Spleen (tissue), 11 donors: ENCODE results near the gene CAMTA1. TPM values are rescaled to one million over a fixed set of nuclear protein-coding genes. Genes with fewer than 3 reads are reported as not detected.

ENCODE experiments used
- DNase-seq: peaks from one replicate; pipeline ENCODE4 v3.0.0-alpha.2; 2020
- H3K27ac ChIP-seq, 8 donors: fragments of 200-600 bp; sonication (generic) in 7 of 8; 1 replicate in 4 of 8; 2 replicates in 4 of 8; pipeline versions ENCODE4 v1.5.0 to v1.8.0; 2016 to 2021; ENCODE audit warnings: inconsistent platforms in 4 of 8, mild to moderate bottlenecking in 4 of 8, moderate library complexity in 1 of 8
- H3K27me3 ChIP-seq, 7 donors: fragments of 200-600 bp; sonication (generic) in 6 of 7; replicated peaks in 1 of 7; 1 replicate in 4 of 7; 2 replicates in 3 of 7; pipeline versions ENCODE4 v1.5.0 to v1.8.0; 2016 to 2021; ENCODE audit warnings: inconsistent platforms in 3 of 7, mild to moderate bottlenecking in 1 of 7
- H3K36me3 ChIP-seq, 6 donors: fragments of 200-600 bp; sonication (generic) in 5 of 6; 1 replicate in 4 of 6; 2 replicates in 2 of 6; pipeline versions ENCODE4 v1.5.0 to v1.8.0; 2016 to 2021; ENCODE audit warnings: inconsistent platforms in 2 of 6
- H3K4me1 ChIP-seq, 6 donors: fragments of 200-600 bp; sonication (generic) in 5 of 6; 1 replicate in 3 of 6; 2 replicates in 3 of 6; pipeline versions ENCODE4 v1.5.0 to v1.8.0; 2016 to 2021; ENCODE audit warnings: inconsistent platforms in 3 of 6
- H3K4me3 ChIP-seq, 8 donors: fragments of 200-600 bp; sonication (generic) in 7 of 8; 1 replicate in 4 of 8; 2 replicates in 4 of 8; pipeline versions ENCODE4 v1.5.0 to v1.8.0; 2016 to 2021; ENCODE audit warnings: inconsistent platforms in 4 of 8, mild to moderate bottlenecking in 4 of 8, moderate library complexity in 2 of 8
- H3K9me3 ChIP-seq, 8 donors: fragments of 200-600 bp; sonication (generic) in 7 of 8; 1 replicate in 4 of 8; 2 replicates in 4 of 8; pipeline versions ENCODE4 v1.5.0 to v1.8.0; 2016 to 2021; ENCODE audit warnings: inconsistent platforms in 4 of 8
- CTCF ChIP-seq, 11 experiments: fragments of 200-600 bp in 7 of 11; fragments of 450-650 bp in 4 of 11; sonication (generic) in 4 of 11; IDR thresholded peaks in 8 of 11; conservative IDR thresholded peaks in 3 of 11; 1 replicate in 7 of 11; 2 replicates in 4 of 11; pipeline versions ENCODE4 v1.4.0 to v1.8.0; 2016 to 2021; ENCODE audit warnings: antibody characterized with exemption in 11 of 11, inconsistent platforms in 4 of 11, mild to moderate bottlenecking in 1 of 11
- POLR2A ChIP-seq, 3 donors: fragments of 450-650 bp; IDR thresholded peaks; one replicate each; pipeline ENCODE4 v1.5.1; 2017; ENCODE audit warnings: antibody characterized with exemption in 3 of 3, mild to moderate bottlenecking in 1 of 3
- POLR2AphosphoS5 ChIP-seq, 3 donors: sonication (generic); formaldehyde crosslinking; IDR thresholded peaks; one replicate each; pipeline ENCODE4 v1.5.1; 2017; ENCODE audit warnings: antibody characterized with exemption in 3 of 3
- WGBS, 5 donors: extraction: QIAGEN DNeasy Blood & Tissue Kit in 3 of 5; methylation state at CpG; one replicate each; pipeline versions ENCODE4 v1.1.5 to v1.1.7; 2013 to 2018; 5-methylcytosine and 5-hydroxymethylcytosine counted together
- intact Hi-C: fragments of 100-400 bp; cut with DNase I; formaldehyde crosslinking; loops from one replicate; pipeline ENCODE4 v1.15.0; 2023; ENCODE audit warnings: low total_unique reads
- polyA plus RNA-seq, 3 donors: library from polyadenylated mRNA; stranded (reverse); fragments of 200-250 nt; gene quantifications; one replicate each; pipeline ENCODE4 v1.2.1, GENCODE V29; 2013
- total RNA-seq, 7 donors: library from RNA; depleted of rRNA in 3 of 7; stranded (reverse); fragments of >200 nt in 3 of 7; fragmentation: NEBNext Ultra II Directional in 4 of 7; extraction: Animal tissue kit (Norgen Biotek cat#: 25700) in 4 of 7; gene quantifications; one replicate each; pipeline versions ENCODE4 v1.1.0 to v1.2.1, GENCODE V29; 2016 to 2021
- donor health status: healthy with polysubstance abuse.
- donor health status: DM: no; HTN: no; CAD: no; lungs with moderate emphysema.
- donor health status: DM: no; HTN: no; CAD: no.
- donor health status: Bipolar disorder and iron deficiency.
- donor health status: healthy.
- donor health status: DM: no; HTN: no; CAD: no.
- donor health status: DM: yes; HTN: yes; CAD: no.

CAMTA1 gene
- total and polyA plus RNA-seq, 10 donors = 53.0 to 106 (median 77.3) TPM

GRCh38 chr1:7683521-7683920 is 898.3 kb downstream of the CAMTA1 start:
- TF ChIP-seq POLR2A (IDR thresholded peaks at IDR 0.05) (no peak), POLR2AphosphoS5 (IDR thresholded peaks at IDR 0.05) (no peak), CTCF (IDR thresholded peaks at IDR 0.05 in 8 of 11, conservative IDR thresholded peaks at IDR 0.05 in 3 of 11) (no peak)
- peaks cover 5 to 28% (median 21%) of the 10 kb centered on the region in 6 donors for H3K4me1 ChIP-seq
- no peaks in the 10 kb centered on the region for H3K9me3 ChIP-seq
- intact Hi-C loops = no loop called here
- H3K27me3 ChIP-seq = peaks cover 0 to 37% (median 7%) of the 10 kb centered on the region in 7 donors
- WGBS, 5 donors = 87 to 98% (median 95%) methylated on average over 14 to 15 of the region's 15 CpGs
- no peak overlapping the region for H3K4me3 ChIP-seq
- no peak for DNase-seq
- no peaks in the 10 kb centered on the region for H3K36me3 ChIP-seq
- no peak overlapping the region for H3K27ac ChIP-seq

- Histone ChIP-seq H3K36me3 (no peaks in the 10 kb centered on the region), H3K9me3 (no peaks in the 10 kb centered on the region), H3K27me3 (peaks cover 0 to 32% (median 7%) of the 10 kb centered on the region in 7 donors), H3K4me1 (peaks cover 5 to 22% (median 18%) of the 10 kb centered on the region in 6 donors), H3K4me3 (no peak overlapping the region), H3K27ac (no peak overlapping the region)
- 60 to 82% (median 75%) methylated on average over 1 to 8 of the region's 8 CpGs for WGBS, 5 donors
- intact Hi-C loops = no loop called here
- no peak for DNase-seq
- TF ChIP-seq CTCF (IDR thresholded peaks at IDR 0.05 in 8 of 11, conservative IDR thresholded peaks at IDR 0.05 in 3 of 11) (no peak), POLR2A (IDR thresholded peaks at IDR 0.05) (no peak), POLR2AphosphoS5 (IDR thresholded peaks at IDR 0.05) (no peak)
Measured at GRCh38 chr1:7684132-7684531, 898.9 kb downstream of the CAMTA1 start.

- no peaks in the 10 kb centered on the region for H3K36me3 ChIP-seq
- H3K27ac ChIP-seq = no peak overlapping the region
- H3K4me3 ChIP-seq = no peak overlapping the region
- H3K9me3 ChIP-seq = no peaks in the 10 kb centered on the region
- peak; percentile 54 for DNase-seq
- peaks cover 0 to 32% (median 7%) of the 10 kb centered on the region in 7 donors for H3K27me3 ChIP-seq
- H3K4me1 ChIP-seq = peaks cover 0 to 13% (median 10%) of the 10 kb centered on the region in 6 donors
- TF ChIP-seq POLR2AphosphoS5 (IDR thresholded peaks at IDR 0.05) (no peak), POLR2A (IDR thresholded peaks at IDR 0.05) (no peak), CTCF (IDR thresholded peaks at IDR 0.05 in 8 of 11, conservative IDR thresholded peaks at IDR 0.05 in 3 of 11) (no peak)
- WGBS, 5 donors = 87 to 95% (median 90%) methylated on average over 27 to 29 of the region's 29 CpGs
- intact Hi-C loops = no loop called here
Measured at GRCh38 chr1:7684861-7685635, 899.8 kb downstream of the CAMTA1 start.

GRCh38 chr1:7686301-7686850 is 901.1 kb downstream of the CAMTA1 start:
- WGBS, 5 donors = 81 to 89% (median 85%) methylated on average over 16 of the region's 16 CpGs
- intact Hi-C loops = no loop called here
- Histone ChIP-seq H3K4me3 (no peak overlapping the region), H3K4me1 (peaks cover 0 to under 1% (median 0%) of the 10 kb centered on the region in 6 donors), H3K27me3 (peaks cover 0 to 21% (median 0%) of the 10 kb centered on the region in 7 donors), H3K36me3 (no peaks in the 10 kb centered on the region), H3K9me3 (no peaks in the 10 kb centered on the region), H3K27ac (no peak overlapping the region)
- DNase-seq = peak; percentile 61
- no peak for TF ChIP-seq CTCF (IDR thresholded peaks at IDR 0.05 in 8 of 11, conservative IDR thresholded peaks at IDR 0.05 in 3 of 11)
- TF ChIP-seq POLR2AphosphoS5 (IDR thresholded peaks at IDR 0.05) = no peak
- TF ChIP-seq POLR2A (IDR thresholded peaks at IDR 0.05) = no peak
